ENCODE results near the gene SLC37A2.

DNA sequence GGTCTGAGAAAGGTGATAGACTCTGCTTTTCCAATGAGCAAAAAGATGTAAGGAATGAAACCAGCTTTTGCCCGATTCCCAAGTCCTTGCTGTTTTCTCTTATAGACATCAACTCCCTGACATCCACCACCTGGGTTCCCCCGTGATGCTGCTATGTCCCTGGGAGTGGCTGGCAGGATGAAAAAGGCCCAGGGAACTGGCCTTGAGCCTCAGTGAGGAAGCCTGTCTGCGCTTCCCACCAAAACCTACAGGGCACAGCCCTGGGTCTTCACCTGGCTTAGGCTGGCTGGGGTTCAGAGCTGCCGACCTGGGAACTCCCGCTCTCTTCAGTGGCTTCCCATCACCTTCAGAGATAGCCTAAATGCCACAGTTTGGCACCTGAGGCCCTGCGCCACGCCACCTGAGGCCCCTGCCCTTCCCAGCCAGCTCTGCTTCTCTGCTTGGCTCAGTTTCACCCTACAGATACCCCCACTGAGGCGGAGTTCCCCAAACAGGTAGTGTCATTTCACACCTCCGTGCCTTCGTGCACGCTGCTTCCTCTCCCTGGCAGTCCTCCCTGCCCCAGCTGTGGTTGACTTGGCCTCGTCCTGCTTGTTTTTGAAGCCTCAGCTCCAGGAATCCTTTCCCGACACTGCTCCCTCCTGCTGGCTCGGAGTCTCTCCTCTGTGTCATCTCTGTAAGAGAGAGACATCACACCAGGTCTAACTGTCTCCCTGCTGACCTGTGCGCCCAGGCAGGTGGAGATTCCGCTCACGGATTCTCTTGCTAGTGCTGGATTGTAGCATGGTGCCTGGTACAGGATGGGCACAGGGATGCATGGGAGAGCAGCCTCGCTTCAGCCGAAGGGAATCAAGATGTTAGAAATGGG is 10.7 kb downstream of the SLC37A2 start:
- TF ChIP-seq, protein P1, sequence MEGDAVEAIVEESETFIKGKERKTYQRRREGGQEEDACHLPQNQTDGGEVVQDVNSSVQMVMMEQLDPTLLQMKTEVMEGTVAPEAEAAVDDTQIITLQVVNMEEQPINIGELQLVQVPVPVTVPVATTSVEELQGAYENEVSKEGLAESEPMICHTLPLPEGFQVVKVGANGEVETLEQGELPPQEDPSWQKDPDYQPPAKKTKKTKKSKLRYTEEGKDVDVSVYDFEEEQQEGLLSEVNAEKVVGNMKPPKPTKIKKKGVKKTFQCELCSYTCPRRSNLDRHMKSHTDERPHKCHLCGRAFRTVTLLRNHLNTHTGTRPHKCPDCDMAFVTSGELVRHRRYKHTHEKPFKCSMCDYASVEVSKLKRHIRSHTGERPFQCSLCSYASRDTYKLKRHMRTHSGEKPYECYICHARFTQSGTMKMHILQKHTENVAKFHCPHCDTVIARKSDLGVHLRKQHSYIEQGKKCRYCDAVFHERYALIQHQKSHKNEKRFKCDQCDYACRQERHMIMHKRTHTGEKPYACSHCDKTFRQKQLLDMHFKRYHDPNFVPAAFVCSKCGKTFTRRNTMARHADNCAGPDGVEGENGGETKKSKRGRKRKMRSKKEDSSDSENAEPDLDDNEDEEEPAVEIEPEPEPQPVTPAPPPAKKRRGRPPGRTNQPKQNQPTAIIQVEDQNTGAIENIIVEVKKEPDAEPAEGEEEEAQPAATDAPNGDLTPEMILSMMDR (IDR thresholded peaks at IDR 0.05), result no peak
- TF ChIP-seq ZFX (IDR thresholded peaks at IDR 0.05; ENCODE audit: borderline replicate concordance), result no peak

Measured in 22Rv1 (cell line).